ENCODE measurements around the gene ACADVL.

- no peak for TF ChIP-seq CTCF (conservative IDR thresholded peaks at IDR 0.05; ENCODE audit: low read depth, low read length)
- TF ChIP-seq RCOR1 (IDR thresholded peaks at IDR 0.05; ENCODE audit: insufficient replicate concordance, low read length): no peak
- TF ChIP-seq POLR2A (IDR thresholded peaks at IDR 0.05; ENCODE audit: low read depth, low read length): no peak
- TF ChIP-seq FOS (IDR thresholded peaks at IDR 0.05; ENCODE audit: low read depth, low read length): no peak
- TF ChIP-seq SMC3 (IDR thresholded peaks at IDR 0.05; ENCODE audit: low read depth, low read length): no peak
- no peak for TF ChIP-seq MAZ (IDR thresholded peaks at IDR 0.05; ENCODE audit: borderline replicate concordance, low read depth, low read length)
- TF ChIP-seq RFX5 (IDR thresholded peaks at IDR 0.05; ENCODE audit: low read depth, low read length): no peak
- TF ChIP-seq RAD21 (IDR thresholded peaks at IDR 0.05; ENCODE audit: low read length): no peak
- no peak for TF ChIP-seq MXI1 (IDR thresholded peaks at IDR 0.05; ENCODE audit: borderline replicate concordance, low read depth, low read length)
- no peak for TF ChIP-seq USF2 (IDR thresholded peaks at IDR 0.05; ENCODE audit: low read depth, low read length)
- TF ChIP-seq CEBPB (IDR thresholded peaks at IDR 0.05; ENCODE audit: low read depth, low read length): no peak
- TF ChIP-seq ELK1 (IDR thresholded peaks at IDR 0.05; ENCODE audit: borderline replicate concordance, low read depth, low read length): no peak
- TF ChIP-seq BHLHE40 (IDR thresholded peaks at IDR 0.05; ENCODE audit: low read depth, low read length): no peak
- TF ChIP-seq MAFK (IDR thresholded peaks at IDR 0.05; ENCODE audit: low read depth, low read length): no peak
Measured at GRCh38 chr17:7259555-7259889, 39.8 kb downstream of the ACADVL start.

Data from IMR-90 (cell line).